ENCODE results near the gene FADS2. TPM values are rescaled to one million over a fixed set of nuclear protein-coding genes. Genes with fewer than 3 reads are reported as not detected.

FADS2 gene
- total and polyA plus RNA-seq, 2 of the 13 experiments (the other 11 are each of a cell fraction or from before 2014, with no cell fraction given): 90.1 to 124 TPM

GRCh38 chr11:61911128-61911700, 83.1 kb downstream of the FADS2 start:
- ChIA-PET CTCF (ENCODE audit: low intra/inter-chr PET ratio, low total read pairs) (interaction anchor here (0.9 kb wide), 1 partner anchor 12 kb away, joined by 4 read pairs; no protein-coding TSS in a partner anchor), POLR2A (interaction anchor here (1.0 to 1.1 kb wide), 2 partner anchors 12 to 38 kb away, joined by 3 to 8 read pairs; no protein-coding TSS in a partner anchor)
- Histone ChIP-seq H3K9me3 (ENCODE audit: low read length) (no peaks in the 10 kb centered on the region), H3K79me2 (ENCODE audit: insufficient read depth, low read length) (no peaks in the 10 kb centered on the region), H3K27ac (ENCODE audit: extremely low read length, insufficient read depth, low read length) (no peak overlapping the region), H3K36me3 (replicated peaks in 1 of 2; ENCODE audit: control insufficient read depth in 1 of 2, insufficient read depth in 2 of 2, low read length in 2 of 2) (no peaks in the 10 kb centered on the region), H3K4me1 (ENCODE audit: insufficient read depth, low read length) (peaks cover 22% of the 10 kb centered on the region), H3K9ac (ENCODE audit: insufficient read depth, low read depth, low read length) (no peak overlapping the region), H3K27me3 (ENCODE audit: control insufficient read depth in 1 of 2, insufficient read depth in 2 of 2, low read length in 2 of 2) (peaks cover 1 to 9% of the 10 kb centered on the region in 2 experiments; a peak in 2 of 5 replicates), H2AFZ (ENCODE audit: low read length) (no peak overlapping the region), H3K4me3 (replicated peaks in 1 of 3; ENCODE audit: insufficient read depth in 1 of 3, low read depth in 2 of 3, low read length in 3 of 3) (no peak overlapping the region), H4K20me1 (ENCODE audit: insufficient read depth, low read length) (no peaks in the 10 kb centered on the region), H3K4me2 (ENCODE audit: low read depth, low read length) (no peak overlapping the region)
- in situ Hi-C loops (cut with HindIII; ENCODE audit: extremely low pct_ligation_motif_present, low pct_unique_long_range_greater_than_20kb) (no loop called here), intact Hi-C loops (cut with micrococcal nuclease; ENCODE audit: unreplicated experiment) (no loop called here)
- TF ChIP-seq ZSCAN21 (CRISPR knock-in tag; IDR thresholded peaks at IDR 0.05; ENCODE audit: borderline replicate concordance) (no peak), MIER2 (CRISPR knock-in tag; IDR thresholded peaks at IDR 0.05) (no peak), KDM4B (CRISPR knock-in tag; IDR thresholded peaks at IDR 0.05) (no peak), ZNF180 (CRISPR knock-in tag; IDR thresholded peaks at IDR 0.05; ENCODE audit: borderline replicate concordance, low read depth) (no peak), ZSCAN31 (CRISPR knock-in tag; IDR thresholded peaks at IDR 0.05; ENCODE audit: low read depth) (no peak), CHD2 (IDR thresholded peaks at IDR 0.05; ENCODE audit: low read depth, low read length) (no peak), MYC (CRISPR knock-in tag; IDR thresholded peaks at IDR 0.05; ENCODE audit: borderline replicate concordance) (no peak), ZNF777 (CRISPR knock-in tag; IDR thresholded peaks at IDR 0.05) (no peak), ZNF580 (CRISPR knock-in tag; IDR thresholded peaks at IDR 0.05; ENCODE audit: borderline replicate concordance, low read depth) (no peak), EP300 (IDR thresholded peaks at IDR 0.05; ENCODE audit: low read depth in 2 of 2, low read length in 2 of 2) (no peak), EP300 (CRISPR knock-in tag; IDR thresholded peaks at IDR 0.05; ENCODE audit: borderline replicate concordance) (no peak)
- WGBS (ENCODE audit: low lambda C conversion rate): 8% methylated on average over 2 of the region's 7 CpGs
- BruUV-seq (replicated peaks): no TSS peak
- FAIRE-seq (no peak), ATAC-seq (no peak), DNase-seq (ENCODE audit: low spot score) (no peak)

Data from HepG2 (cell line).